Anterior cingulate cortex (tissue), 58 donors: Measurements from ENCODE around the gene VGLL2.

Experiments
- DNase-seq, 58 donors: peaks; one replicate each; lab custom pipeline; 2025; lab: John Stamatoyannopoulos, UW

Gene VGLL2

GRCh38 chr6:117267766-117268534, 2.6 kb downstream of the VGLL2 start:
- no peak for DNase-seq

GRCh38 chr6:117268924-117269323, 3.6 kb downstream of the VGLL2 start:
- DNase-seq: no peak

- no peak for DNase-seq
These were observed 4.3 kb downstream of the VGLL2 start for GRCh38 chr6:117269638-117270054.

GRCh38 chr6:117270055-117270842, 4.9 kb downstream of the VGLL2 start:
- DNase-seq: no peak

- DNase-seq: no peak
These were observed 5.6 kb downstream of the VGLL2 start for GRCh38 chr6:117270843-117271507.

GRCh38 chr6:117272032-117272866, 6.9 kb downstream of the VGLL2 start:
- DNase-seq: no peak

GRCh38 chr6:117272891-117273290, 7.5 kb downstream of the VGLL2 start:
- DNase-seq: no peak

GRCh38 chr6:117275205-117275604, 9.8 kb downstream of the VGLL2 start:
- no peak for DNase-seq

- DNase-seq: no peak
These were observed 10.4 kb downstream of the VGLL2 start for GRCh38 chr6:117275711-117276110.

GRCh38 chr6:117276778-117277316, 11.5 kb downstream of the VGLL2 start:
- DNase-seq: no peak

GRCh38 chr6:117280922-117281321, 15.6 kb downstream of the VGLL2 start:
- DNase-seq: no peak

GRCh38 chr6:117288083-117288715, 22.8 kb downstream of the VGLL2 start:
- DNase-seq: no peak

GRCh38 chr6:117290173-117290846, 25.0 kb downstream of the VGLL2 start:
- DNase-seq: no peak

- DNase-seq: no peak
These were observed 33.6 kb downstream of the VGLL2 start for GRCh38 chr6:117298941-117299340.

- no peak for DNase-seq
These were observed 38.0 kb downstream of the VGLL2 start for GRCh38 chr6:117303323-117303722.

GRCh38 chr6:117304446-117304845, 39.1 kb downstream of the VGLL2 start:
- no peak for DNase-seq

GRCh38 chr6:117306227-117306790, 41.0 kb downstream of the VGLL2 start:
- no peak for DNase-seq

GRCh38 chr6:117307655-117308054, 42.3 kb downstream of the VGLL2 start:
- no peak for DNase-seq

- DNase-seq: no peak
These were observed 43.7 kb downstream of the VGLL2 start for GRCh38 chr6:117309069-117309468.
